ENCODE results near the gene CYTH3. TPM values are rescaled to one million over a fixed set of nuclear protein-coding genes. Genes with fewer than 3 reads are reported as not detected.
"Not testable (repeated sequence)": the region's sequence is repeated elsewhere in the genome, so short reads cannot be mapped to it uniquely, and the experiment has no call there.

The CYTH3 gene
- polyA plus RNA-seq, 2 of the 4 experiments (the other 2 are of a cell fraction), result 18.6 to 24.2 TPM

DNA sequence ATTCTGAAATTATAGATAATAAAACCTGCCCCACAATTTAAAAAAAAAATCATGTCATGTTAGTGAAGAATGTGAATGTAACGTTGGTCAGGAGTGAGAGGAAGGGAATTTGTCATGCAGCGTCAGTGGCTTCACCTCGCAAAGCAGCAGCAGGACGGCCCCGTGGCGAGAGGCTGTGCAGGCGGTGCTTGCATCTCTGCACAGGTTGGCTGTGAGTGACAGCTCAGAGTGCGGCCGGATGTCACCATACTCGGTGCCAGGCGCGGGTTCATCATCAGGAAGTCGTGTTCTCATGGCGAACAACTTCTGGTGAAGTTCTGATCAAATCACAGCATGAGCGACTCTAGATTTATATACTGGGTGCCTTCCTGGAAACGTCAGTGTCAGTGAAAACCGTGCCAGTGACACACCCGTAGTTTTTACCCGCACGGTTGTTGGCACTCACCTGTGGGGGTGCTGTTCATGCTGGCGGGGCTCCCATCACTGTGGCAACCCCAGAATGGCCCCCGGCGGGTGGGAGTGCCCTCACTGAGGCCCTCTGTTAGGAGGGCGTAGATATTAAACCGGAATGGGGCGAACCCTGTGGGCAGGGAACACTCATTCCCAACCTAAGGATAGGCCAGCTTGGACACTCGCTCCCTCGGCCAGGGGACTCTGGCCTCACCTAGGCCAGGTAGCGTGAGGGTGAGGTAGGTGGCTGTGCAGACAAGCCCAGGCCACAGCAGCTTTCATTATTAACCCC, 120.3 kb downstream of the CYTH3 start:
- Histone ChIP-seq H3K9me3 (no peaks in the 10 kb centered on the region), H3K4me3 (no peak overlapping the region), H3K27ac (no peak overlapping the region), H3K4me1 (no peaks in the 10 kb centered on the region), H3K4me2 (no peak overlapping the region)
- ATAC-seq (no peak), FAIRE-seq (no peak), DNase-seq (ENCODE audit: low read depth in 1 of 2, low spot score in 1 of 2) (no peak)
- TF ChIP-seq SREBF2 (IDR thresholded peaks at IDR 0.05) (no peak), RNF2 (IDR thresholded peaks at IDR 0.05; ENCODE audit: borderline replicate concordance, low read depth) (no peak), CEBPB (IDR thresholded peaks at IDR 0.05) (no peak), FOXS1 (CRISPR knock-in tag; IDR thresholded peaks at IDR 0.05) (no peak), ZFP36 (IDR thresholded peaks at IDR 0.05; ENCODE audit: borderline replicate concordance, partially characterized antibody) (no peak), CHD4 (IDR thresholded peaks at IDR 0.05; ENCODE audit: borderline replicate concordance) (no peak)
- TF ChIP-seq, protein P1, sequence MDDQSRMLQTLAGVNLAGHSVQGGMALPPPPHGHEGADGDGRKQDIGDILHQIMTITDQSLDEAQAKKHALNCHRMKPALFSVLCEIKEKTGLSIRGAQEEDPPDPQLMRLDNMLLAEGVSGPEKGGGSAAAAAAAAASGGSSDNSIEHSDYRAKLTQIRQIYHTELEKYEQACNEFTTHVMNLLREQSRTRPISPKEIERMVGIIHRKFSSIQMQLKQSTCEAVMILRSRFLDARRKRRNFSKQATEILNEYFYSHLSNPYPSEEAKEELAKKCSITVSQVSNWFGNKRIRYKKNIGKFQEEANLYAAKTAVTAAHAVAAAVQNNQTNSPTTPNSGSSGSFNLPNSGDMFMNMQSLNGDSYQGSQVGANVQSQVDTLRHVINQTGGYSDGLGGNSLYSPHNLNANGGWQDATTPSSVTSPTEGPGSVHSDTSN (IDR thresholded peaks at IDR 0.05), result no peak
- ChIA-PET POLR2A (no interaction called here), CTCF (interaction anchor here (0.8 to 5.1 kb wide), 4 partner anchors 8 to 171 kb away, joined by 3 to 25 read pairs (median 4); no protein-coding TSS in a partner anchor)
- WGBS (ENCODE audit: missing lambda C conversion rate), result 92% methylated on average over 29 of the region's 29 CpGs

DNA sequence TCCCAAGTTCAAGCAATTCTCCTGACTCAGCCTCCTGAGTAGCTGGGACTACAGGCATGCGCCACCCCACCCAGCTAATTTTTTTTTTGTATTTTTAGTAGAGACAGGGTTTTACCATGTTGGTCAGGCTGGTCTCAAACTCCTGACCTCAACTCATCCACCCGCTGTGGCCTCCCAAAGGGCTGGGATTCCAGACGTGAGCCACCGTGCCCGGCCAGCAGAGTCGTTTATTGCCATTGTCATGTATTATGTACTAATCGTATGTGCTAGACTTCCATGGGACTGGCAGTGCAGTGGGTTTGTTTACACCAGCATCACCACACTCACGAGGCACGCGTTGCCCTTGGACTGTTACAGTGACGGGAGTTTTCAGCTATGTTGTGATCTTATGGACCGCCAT, 120.9 kb downstream of the CYTH3 start:
- DNase-seq (ENCODE audit: low read depth in 1 of 2, low spot score in 1 of 2); ATAC-seq; FAIRE-seq; H3K9me3 ChIP-seq; H3K4me3 ChIP-seq; H3K4me2 ChIP-seq; H3K4me1 ChIP-seq; H3K27ac ChIP-seq; POLR2A ChIA-PET: not testable (repeated sequence)
- CTCF ChIA-PET, result interaction anchor here (0.8 to 5.1 kb wide), 2 partner anchors 9 to 65 kb away, joined by 3 to 25 read pairs; no protein-coding TSS in a partner anchor
- 96% methylated on average over 12 of the region's 12 CpGs for WGBS (ENCODE audit: missing lambda C conversion rate)

DNA sequence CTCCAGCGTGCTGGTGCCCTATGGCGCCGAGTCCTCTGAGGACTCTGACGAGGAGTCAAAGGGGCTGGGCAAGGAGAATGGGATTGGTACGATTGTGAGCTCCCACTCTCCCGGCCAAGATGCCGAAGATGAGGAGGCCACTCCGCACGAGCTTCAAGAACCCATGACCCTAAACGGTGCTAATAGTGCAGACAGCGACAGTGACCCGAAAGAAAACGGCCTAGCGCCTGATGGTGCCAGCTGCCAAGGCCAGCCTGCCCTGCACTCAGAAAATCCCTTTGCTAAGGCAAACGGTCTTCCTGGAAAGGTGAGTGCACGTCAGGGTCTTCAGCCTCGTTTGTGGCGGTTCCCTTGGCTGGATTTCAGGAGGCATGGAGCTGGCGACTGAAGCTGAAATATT, 122.4 kb downstream of the CYTH3 start:
- Histone ChIP-seq H3K4me1 (no peaks in the 10 kb centered on the region), H3K4me2 (no peak overlapping the region), H3K9me3 (no peaks in the 10 kb centered on the region), H3K4me3 (no peak overlapping the region), H3K27ac (no peak overlapping the region)
- FAIRE-seq, result no peak
- 88% methylated on average over 18 of the region's 19 CpGs for WGBS (ENCODE audit: missing lambda C conversion rate)
- CTCF ChIA-PET, result interaction anchor here (0.9 to 5.1 kb wide), 4 partner anchors 10 to 200 kb away, joined by 3 to 25 read pairs (median 4); no protein-coding TSS in a partner anchor
- TF ChIP-seq, protein P2, sequence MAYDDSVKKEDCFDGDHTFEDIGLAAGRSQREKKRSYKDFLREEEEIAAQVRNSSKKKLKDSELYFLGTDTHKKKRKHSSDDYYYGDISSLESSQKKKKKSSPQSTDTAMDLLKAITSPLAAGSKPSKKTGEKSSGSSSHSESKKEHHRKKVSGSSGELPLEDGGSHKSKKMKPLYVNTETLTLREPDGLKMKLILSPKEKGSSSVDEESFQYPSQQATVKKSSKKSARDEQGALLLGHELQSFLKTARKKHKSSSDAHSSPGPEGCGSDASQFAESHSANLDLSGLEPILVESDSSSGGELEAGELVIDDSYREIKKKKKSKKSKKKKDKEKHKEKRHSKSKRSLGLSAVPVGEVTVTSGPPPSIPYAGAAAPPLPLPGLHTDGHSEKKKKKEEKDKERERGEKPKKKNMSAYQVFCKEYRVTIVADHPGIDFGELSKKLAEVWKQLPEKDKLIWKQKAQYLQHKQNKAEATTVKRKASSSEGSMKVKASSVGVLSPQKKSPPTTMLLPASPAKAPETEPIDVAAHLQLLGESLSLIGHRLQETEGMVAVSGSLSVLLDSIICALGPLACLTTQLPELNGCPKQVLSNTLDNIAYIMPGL (CRISPR knock-in tag; IDR thresholded peaks at IDR 0.05; ENCODE audit: borderline replicate concordance), result no peak
- no peak for TF ChIP-seq RNF2 (IDR thresholded peaks at IDR 0.05; ENCODE audit: borderline replicate concordance, low read depth)
- TF ChIP-seq HOXB13 (CRISPR knock-in tag; IDR thresholded peaks at IDR 0.05; ENCODE audit: low read depth), result no peak
- TF ChIP-seq, protein P3, sequence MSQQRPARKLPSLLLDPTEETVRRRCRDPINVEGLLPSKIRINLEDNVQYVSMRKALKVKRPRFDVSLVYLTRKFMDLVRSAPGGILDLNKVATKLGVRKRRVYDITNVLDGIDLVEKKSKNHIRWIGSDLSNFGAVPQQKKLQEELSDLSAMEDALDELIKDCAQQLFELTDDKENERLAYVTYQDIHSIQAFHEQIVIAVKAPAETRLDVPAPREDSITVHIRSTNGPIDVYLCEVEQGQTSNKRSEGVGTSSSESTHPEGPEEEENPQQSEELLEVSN (IDR thresholded peaks at IDR 0.05; ENCODE audit: borderline replicate concordance, low read depth), result no peak
- TF ChIP-seq SMC3 (IDR thresholded peaks at IDR 0.05), result no peak
- TF ChIP-seq SREBF2 (IDR thresholded peaks at IDR 0.05), result no peak
- TF ChIP-seq HEYL (CRISPR knock-in tag; IDR thresholded peaks at IDR 0.05), result no peak
- TF ChIP-seq KDM1A (IDR thresholded peaks at IDR 0.05; ENCODE audit: low read depth), result no peak
- no peak for DNase-seq (ENCODE audit: low read depth in 1 of 2, low spot score in 1 of 2)
- ATAC-seq, result no peak
- POLR2A ChIA-PET, result interaction anchor here (0.7 kb wide), 1 partner anchor 327 kb away, joined by 3 read pairs; no protein-coding TSS in a partner anchor

Data from A549 (cell line).